ENCODE results near the gene INTS15. TPM values are rescaled to one million over a fixed set of nuclear protein-coding genes. Genes with fewer than 3 reads are reported as not detected.

Gene INTS15
- total and polyA plus RNA-seq, 9 of the 15 experiments (the other 6 are each of a cell fraction or from before 2014, with no cell fraction given) = 0.52 to 28.9 (median 11.6) TPM

DNA sequence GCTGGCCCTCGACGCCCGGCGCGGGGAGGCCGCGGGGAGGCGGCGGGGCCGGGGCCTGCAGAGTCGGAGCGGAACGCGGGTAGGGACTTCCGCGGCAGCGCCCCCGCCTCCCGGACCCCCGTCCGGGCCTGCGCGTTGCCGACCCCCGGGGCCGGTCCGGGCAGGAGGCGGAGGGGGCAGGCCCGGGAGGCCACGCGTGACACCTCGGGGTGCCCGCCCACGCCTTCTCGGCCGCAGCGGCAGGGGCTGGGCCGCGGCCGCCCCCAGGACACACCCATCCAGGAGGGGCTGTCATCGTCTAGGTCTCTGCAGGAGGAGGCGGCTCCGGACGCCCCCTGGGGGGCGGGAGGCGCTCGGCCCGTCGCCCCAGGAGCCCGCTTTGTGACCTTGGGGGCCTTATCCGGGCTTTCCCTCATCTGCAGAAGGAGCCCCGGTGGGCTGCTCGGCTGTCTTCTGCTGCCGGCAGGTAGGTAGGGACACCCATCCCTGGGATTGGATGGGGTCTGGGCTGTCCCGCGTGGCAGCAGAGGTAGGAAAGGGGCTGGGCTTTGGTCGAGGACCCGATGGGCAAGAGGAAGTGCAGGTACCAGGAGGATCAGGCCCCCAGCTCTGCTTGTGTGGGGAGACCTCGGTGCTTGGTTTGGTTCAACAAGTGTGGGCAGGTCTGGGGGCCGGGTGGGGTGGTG is 47.9 kb downstream of the INTS15 start (continued):
- TF ChIP-seq, protein P1, sequence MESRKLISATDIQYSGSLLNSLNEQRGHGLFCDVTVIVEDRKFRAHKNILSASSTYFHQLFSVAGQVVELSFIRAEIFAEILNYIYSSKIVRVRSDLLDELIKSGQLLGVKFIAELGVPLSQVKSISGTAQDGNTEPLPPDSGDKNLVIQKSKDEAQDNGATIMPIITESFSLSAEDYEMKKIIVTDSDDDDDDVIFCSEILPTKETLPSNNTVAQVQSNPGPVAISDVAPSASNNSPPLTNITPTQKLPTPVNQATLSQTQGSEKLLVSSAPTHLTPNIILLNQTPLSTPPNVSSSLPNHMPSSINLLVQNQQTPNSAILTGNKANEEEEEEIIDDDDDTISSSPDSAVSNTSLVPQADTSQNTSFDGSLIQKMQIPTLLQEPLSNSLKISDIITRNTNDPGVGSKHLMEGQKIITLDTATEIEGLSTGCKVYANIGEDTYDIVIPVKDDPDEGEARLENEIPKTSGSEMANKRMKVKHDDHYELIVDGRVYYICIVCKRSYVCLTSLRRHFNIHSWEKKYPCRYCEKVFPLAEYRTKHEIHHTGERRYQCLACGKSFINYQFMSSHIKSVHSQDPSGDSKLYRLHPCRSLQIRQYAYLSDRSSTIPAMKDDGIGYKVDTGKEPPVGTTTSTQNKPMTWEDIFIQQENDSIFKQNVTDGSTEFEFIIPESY (CRISPR knock-in tag; IDR thresholded peaks at IDR 0.05) = 0 out of 2 replicates have a peak, but pooled peaks have one; percentile 18
- TF ChIP-seq SIN3A (IDR thresholded peaks at IDR 0.05; ENCODE audit: borderline replicate concordance in 2 of 2, control insufficient read depth in 1 of 2, low read depth in 2 of 2, low read length in 2 of 2) (peak; percentile 78 to 89; a peak in 3 of 4 replicates), RB1 (IDR thresholded peaks at IDR 0.05; ENCODE audit: low read depth) (peak; percentile 91), MCM3 (IDR thresholded peaks at IDR 0.05) (no peak), ZMIZ1 (IDR thresholded peaks at IDR 0.05; ENCODE audit: low read depth in 2 of 2, low read length in 2 of 2) (peak in 1 of 2 experiments; percentile 28; a peak in 1 of 4 replicates), JUND (IDR thresholded peaks at IDR 0.05; ENCODE audit: borderline replicate concordance, low read depth, low read length) (peak; percentile 50; the same call in 1 of the 2 replicates), JUND (tag; IDR thresholded peaks at IDR 0.05; ENCODE audit: borderline replicate concordance, low read depth, low read length) (no peak), SMC3 (conservative IDR thresholded peaks at IDR 0.05; ENCODE audit: insufficient read depth, low read depth, low read length) (no peak), SAFB (IDR thresholded peaks at IDR 0.05; ENCODE audit: borderline replicate concordance, low read depth, low read length) (peak; percentile 93), MBD1 (CRISPR knock-in tag; IDR thresholded peaks at IDR 0.05) (no peak), GATAD2A (IDR thresholded peaks at IDR 0.05) (no peak), ESRRA (IDR thresholded peaks at IDR 0.05; ENCODE audit: borderline replicate concordance, low read depth) (peak; percentile 98), ATF1 (CRISPR knock-in tag; IDR thresholded peaks at IDR 0.05) (no peak), ATF1 (tag; IDR thresholded peaks at IDR 0.05) (peak; percentile 46), SAP30 (IDR thresholded peaks at IDR 0.05; ENCODE audit: borderline replicate concordance, insufficient read depth, low read depth, low read length, poor library complexity, severe bottlenecking) (peak; percentile 87)
- TF ChIP-seq, protein P2, sequence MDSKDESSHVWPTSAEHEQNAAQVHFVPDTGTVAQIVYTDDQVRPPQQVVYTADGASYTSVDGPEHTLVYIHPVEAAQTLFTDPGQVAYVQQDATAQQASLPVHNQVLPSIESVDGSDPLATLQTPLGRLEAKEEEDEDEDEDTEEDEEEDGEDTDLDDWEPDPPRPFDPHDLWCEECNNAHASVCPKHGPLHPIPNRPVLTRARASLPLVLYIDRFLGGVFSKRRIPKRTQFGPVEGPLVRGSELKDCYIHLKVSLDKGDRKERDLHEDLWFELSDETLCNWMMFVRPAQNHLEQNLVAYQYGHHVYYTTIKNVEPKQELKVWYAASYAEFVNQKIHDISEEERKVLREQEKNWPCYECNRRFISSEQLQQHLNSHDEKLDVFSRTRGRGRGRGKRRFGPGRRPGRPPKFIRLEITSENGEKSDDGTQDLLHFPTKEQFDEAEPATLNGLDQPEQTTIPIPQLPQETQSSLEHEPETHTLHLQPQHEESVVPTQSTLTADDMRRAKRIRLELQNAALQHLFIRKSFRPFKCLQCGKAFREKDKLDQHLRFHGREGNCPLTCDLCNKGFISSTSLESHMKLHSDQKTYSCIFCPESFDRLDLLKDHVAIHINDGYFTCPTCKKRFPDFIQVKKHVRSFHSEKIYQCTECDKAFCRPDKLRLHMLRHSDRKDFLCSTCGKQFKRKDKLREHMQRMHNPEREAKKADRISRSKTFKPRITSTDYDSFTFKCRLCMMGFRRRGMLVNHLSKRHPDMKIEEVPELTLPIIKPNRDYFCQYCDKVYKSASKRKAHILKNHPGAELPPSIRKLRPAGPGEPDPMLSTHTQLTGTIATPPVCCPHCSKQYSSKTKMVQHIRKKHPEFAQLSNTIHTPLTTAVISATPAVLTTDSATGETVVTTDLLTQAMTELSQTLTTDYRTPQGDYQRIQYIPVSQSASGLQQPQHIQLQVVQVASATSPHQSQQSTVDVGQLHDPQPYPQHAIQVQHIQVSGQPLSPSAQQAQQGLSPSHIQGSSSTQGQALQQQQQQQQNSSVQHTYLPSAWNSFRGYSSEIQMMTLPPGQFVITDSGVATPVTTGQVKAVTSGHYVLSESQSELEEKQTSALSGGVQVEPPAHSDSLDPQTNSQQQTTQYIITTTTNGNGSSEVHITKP (IDR thresholded peaks at IDR 0.05; ENCODE audit: partially characterized antibody) = peak; percentile 71

Measured in K562 (cell line).